HG02885 (cell line): ENCODE measurements around the gene TMEM178B.

Experiments
- ATAC-seq: cut with Tn5 transposase; IDR thresholded peaks from one replicate; pipeline ENCODE4 v1.9.1; 2021; ENCODE audit warnings: mild to moderate bottlenecking; ENCODE audit not compliant: unreplicated experiment, poor library complexity

The TMEM178B gene

GRCh38 chr7:141442781-141443180 lies 368.9 kb downstream of the TMEM178B start:
- no peak for ATAC-seq

- ATAC-seq, result no peak
Measured at GRCh38 chr7:141444961-141445360, 371.1 kb downstream of the TMEM178B start.

- no peak for ATAC-seq
Measured at GRCh38 chr7:141451232-141451631, 377.4 kb downstream of the TMEM178B start.

GRCh38 chr7:141452911-141453310 lies 379.0 kb downstream of the TMEM178B start:
- peak; percentile 74 for ATAC-seq

GRCh38 chr7:141454338-141454737 lies 380.5 kb downstream of the TMEM178B start:
- ATAC-seq, result no peak

GRCh38 chr7:141455723-141456122 lies 381.9 kb downstream of the TMEM178B start:
- no peak for ATAC-seq

DNA sequence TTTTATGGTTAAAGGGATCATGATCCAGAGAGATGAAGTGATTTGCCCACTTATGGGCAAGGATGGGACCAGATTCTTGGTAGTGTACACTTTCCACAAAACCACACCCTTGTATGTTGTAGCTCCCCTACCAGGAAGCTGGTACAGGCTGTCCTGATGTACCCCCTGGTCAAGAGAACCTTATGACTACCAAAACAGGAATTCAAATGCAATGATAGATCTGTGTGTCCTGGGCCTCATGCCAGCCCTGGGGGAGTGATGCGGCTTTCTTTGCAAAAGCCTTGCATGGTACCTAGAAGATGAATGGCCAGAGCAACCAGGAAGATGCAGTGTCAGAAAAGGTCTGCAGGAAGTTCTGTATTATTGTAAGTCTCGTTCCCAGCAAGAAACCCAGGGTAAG lies 382.4 kb downstream of the TMEM178B start:
- ATAC-seq, result no peak

- no peak for ATAC-seq
Measured at GRCh38 chr7:141456711-141457110, 382.8 kb downstream of the TMEM178B start.

DNA sequence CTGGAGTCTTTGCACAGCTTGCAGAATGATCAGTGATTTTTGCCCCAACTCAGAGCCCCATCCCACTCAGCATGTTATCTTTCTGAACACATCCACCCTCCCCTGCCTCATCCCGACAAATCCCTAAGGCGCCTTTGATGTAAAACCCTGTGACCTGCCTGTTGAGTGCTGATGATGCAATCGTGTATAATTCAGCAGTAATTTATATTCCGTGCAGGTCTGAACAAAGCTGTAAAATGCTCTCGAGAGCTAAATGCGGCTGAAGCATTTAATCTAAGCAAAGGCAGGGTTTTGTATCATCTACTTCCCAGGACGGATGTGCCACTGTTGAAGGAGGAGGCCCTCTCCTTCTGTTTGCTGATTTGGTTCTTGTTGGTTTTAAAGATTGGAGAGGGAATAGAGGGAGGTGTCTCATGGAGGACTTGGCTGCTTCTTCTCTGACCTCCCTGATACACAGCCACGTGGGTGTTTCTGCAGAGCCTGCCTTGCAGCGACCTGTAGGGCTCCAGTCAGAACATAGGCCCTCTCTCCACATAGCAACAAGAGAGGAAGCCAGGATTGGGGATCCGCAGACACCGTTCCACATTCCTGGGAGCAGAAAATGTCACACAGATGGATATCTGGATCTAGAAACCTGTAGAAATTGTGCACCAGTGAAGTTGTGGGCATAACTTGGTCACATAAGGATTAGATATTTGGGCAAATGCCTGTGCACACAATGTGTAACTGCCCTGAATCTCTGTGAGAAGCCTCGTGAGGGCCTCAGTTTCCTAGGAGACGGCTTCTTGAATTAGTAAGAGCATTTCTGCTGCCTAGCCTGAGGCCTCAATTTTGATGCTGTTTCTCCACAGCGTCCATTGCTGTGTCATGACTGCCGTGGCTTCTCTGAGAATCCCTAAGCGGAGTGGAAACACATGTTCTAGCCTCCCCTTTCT lies 387.2 kb downstream of the TMEM178B start:
- no peak for ATAC-seq

DNA sequence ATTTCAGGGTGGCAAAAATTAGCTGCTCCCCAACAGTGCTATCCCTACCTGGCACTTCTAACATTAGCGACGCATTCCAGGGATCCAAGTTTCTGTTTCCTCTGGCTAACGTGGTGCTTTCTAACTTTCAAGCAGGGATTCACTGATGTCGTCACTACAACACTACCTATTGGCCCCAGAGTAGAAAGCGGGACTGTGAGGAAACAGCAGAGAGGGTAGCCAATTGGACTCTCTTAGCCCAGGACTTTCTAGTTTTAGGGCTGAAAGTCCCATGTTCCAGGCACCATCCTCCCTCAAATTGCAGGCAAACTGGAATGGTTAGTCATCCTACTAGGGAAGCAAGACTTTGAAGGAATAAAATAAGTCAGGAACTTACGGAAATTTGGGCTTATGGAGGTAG lies 388.1 kb downstream of the TMEM178B start:
- no peak for ATAC-seq

GRCh38 chr7:141462958-141463357 lies 389.1 kb downstream of the TMEM178B start:
- ATAC-seq, result no peak

GRCh38 chr7:141463986-141464385 lies 390.1 kb downstream of the TMEM178B start:
- ATAC-seq, result no peak

DNA sequence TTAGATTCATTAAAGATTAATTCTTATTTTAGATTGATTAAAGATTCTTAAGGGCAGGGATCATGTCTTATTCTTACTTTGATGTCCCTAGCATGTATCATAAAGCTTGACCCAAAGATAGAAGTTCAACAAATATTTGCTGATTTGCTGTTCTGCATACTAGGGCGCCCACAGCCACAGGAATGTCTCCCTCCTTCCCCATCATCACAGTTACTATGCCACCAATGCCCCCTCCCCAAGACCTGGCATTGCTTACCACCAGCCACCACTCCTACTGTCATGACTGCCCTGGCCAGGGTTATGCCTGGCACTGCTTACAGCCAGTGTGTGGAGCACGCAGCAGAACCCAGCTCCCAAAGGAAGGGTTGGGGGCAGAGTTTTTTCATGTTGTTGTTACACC lies 390.7 kb downstream of the TMEM178B start:
- no peak for ATAC-seq

DNA sequence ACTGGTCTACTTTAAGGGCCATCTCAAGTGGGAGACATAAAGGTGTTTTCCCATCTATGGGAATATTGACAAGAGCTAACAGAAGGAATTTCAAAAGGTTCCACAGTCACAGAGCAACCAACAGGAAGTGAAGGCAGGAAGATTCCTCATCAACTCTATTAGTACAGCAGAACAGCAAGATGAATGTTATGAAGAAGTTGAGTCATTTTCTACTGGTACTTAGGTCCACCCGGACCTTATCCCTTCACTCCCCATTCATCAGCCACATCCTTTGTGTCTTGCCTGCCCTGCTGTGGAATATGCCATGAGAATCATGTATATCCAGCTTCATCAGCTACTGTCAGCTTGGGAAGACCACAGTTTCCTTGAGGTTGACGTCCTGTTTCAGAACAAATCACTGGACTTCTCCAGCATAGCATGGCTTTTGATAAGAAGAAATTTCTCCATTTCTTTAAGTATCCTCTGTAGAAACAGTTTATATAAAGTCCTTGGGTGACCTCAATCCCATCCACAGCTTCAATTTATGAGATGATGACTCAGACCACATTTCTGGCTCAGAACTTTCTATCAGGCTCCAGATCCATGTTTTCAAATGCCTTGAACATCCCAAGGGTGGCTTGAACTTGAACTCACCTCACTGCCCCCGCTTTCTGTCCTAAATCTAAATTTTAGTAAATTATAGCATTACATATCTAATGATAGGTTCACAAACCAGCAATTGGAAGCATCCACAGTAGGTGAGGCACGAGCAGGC lies 392.5 kb downstream of the TMEM178B start:
- ATAC-seq, result no peak

- no peak for ATAC-seq
Measured at GRCh38 chr7:141468341-141468740, 394.5 kb downstream of the TMEM178B start.

DNA sequence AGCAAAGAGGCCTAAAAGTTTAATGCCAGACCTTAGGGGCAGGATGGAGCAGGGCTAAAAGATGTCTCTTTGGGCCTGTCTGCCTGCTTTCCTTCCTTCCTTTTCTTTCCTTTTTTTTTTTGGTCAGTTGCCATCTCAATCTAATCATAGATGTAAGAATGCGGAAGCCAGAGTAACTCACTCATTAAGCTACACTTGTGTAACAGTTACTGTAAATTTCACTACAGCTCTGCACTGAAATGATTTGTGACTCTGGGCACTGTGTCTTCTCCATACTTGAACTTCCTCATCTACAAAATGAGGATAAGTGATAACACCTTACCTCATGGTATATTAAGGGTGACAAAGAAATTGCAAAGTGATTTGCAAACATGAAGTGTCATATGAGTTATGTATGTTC lies 401.8 kb downstream of the TMEM178B start:
- ATAC-seq, result no peak

- ATAC-seq, result no peak
Measured at GRCh38 chr7:141477865-141478264, 404.0 kb downstream of the TMEM178B start.

DNA sequence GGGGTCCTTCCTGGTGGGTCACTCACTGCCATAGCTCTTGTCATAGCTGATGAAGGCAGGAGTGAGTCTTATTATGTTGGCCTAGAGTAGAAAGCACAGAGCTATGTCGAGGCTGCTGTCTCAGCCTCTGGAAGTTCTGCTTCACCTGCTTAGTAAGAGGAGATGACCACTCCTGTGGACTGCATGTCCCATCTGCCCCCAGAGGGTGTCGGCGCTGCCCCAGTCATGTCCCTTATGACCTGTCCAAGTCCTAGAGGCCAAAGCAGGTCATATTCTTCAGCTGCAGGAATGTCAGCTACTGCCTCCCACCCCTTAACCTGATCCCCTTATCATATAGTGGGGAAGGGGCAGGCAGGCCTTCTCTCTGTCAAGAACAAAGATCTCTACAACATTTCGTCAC lies 405.0 kb downstream of the TMEM178B start:
- no peak for ATAC-seq

GRCh38 chr7:141480953-141481352 lies 407.1 kb downstream of the TMEM178B start:
- ATAC-seq, result no peak

DNA sequence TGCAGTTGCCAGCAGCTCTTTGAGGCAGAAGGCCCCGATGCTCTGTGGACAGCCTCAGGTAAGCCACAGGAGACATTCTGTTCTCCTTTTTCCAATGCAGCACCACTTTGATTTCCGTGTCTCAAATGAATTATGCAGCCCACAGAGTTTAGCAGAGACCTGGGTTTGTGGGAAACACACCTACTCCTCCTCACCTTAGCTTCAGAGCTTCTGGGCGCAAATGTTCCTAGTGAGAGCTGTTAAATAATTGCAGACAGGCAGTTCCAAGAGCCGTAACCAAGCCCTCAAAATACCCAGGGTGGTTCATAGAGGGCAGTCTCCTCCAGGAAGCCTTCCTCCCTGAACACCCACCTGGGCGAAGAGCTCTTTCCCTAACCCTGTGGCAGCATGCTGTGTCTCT lies 408.1 kb downstream of the TMEM178B start:
- ATAC-seq, result no peak

GRCh38 chr7:141483044-141483443 lies 409.2 kb downstream of the TMEM178B start:
- peak; percentile 53 for ATAC-seq
